Right atrium auricular region (tissue), 2 donors: ENCODE results near the gene GYPC. TPM values are rescaled to one million over a fixed set of nuclear protein-coding genes. Genes with fewer than 3 reads are reported as not detected.

Experiments used
- DNase-seq: peaks from one replicate; pipeline ENCODE4 v3.0.0-alpha.2; 2019; ENCODE audit warnings: low spot score
- H3K27ac ChIP-seq, 2 donors: fragments of 200-600 bp; sonication (generic); 1 replicate in 1 of 2; 2 replicates in 1 of 2; pipeline ENCODE4 v1.5.1; 2016 to 2019
- H3K27me3 ChIP-seq, 2 donors: fragments of 200-600 bp; sonication (generic); one replicate each; pipeline versions ENCODE4 v1.5.1 to v1.6.0; 2017 to 2019
- H3K36me3 ChIP-seq: fragments of 200-600 bp; sonication (generic); one replicate; pipeline ENCODE4 v1.5.1; 2016
- H3K4me1 ChIP-seq, 2 donors: fragments of 200-600 bp; sonication (generic); one replicate each; pipeline versions ENCODE4 v1.5.1 to v1.6.0; 2017 to 2019
- H3K4me3 ChIP-seq, 2 donors: fragments of 200-600 bp; sonication (generic); 1 replicate in 1 of 2; 2 replicates in 1 of 2; pipeline ENCODE4 v1.5.1; 2017 to 2019; ENCODE audit warnings: mild to moderate bottlenecking in 1 of 2, moderate library complexity in 1 of 2
- H3K9me3 ChIP-seq, 2 donors: fragments of 200-600 bp; sonication (generic); one replicate each; pipeline ENCODE4 v1.5.1; 2019
- CTCF ChIP-seq, 2 donors: fragments of 200-600 bp; sonication (generic); IDR thresholded peaks; one replicate each; pipeline ENCODE4 v1.5.1; 2019; ENCODE audit warnings: antibody characterized with exemption in 2 of 2
- total RNA-seq, 2 donors: library from RNA; depleted of rRNA; stranded (reverse); fragments of >200 nt; gene quantifications; one replicate each; pipeline ENCODE4 v1.1.0, GENCODE V29; 2016

GYPC gene
- total RNA-seq, 2 donors from 2014 or later, result 53.8 to 74.9 TPM

DNA sequence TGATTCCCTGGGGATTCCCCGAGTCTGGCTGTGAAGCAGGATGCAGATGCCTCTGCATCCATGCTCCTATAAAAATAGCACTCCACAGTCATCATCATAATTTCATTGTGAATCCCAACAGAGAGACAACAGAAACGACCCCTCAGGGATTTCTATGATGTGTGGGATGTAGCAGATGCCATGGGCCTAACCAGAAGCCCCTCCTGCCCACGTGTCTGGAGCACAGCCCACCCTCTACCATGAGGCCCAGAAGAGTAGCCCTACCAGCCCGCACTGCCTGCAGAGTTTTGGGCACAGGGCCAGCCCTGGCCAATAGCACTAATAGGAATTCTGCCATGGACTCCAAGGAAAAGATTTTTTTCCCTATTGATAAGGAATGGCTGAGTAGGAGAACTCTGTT is 66.6 kb downstream of the GYPC start:
- Histone ChIP-seq H3K27ac (no peak overlapping the region), H3K4me3 (no peak overlapping the region), H3K36me3 (no peaks in the 10 kb centered on the region), H3K27me3 (no peaks in the 10 kb centered on the region), H3K9me3 (peaks cover 4 to 14% of the 10 kb centered on the region in 2 donors), H3K4me1 (peaks cover 0 to 17% of the 10 kb centered on the region in 2 donors)
- TF ChIP-seq CTCF (IDR thresholded peaks at IDR 0.05), result no peak
- DNase-seq, result no peak

- Histone ChIP-seq H3K27ac (no peak overlapping the region), H3K36me3 (no peaks in the 10 kb centered on the region), H3K4me3 (no peak overlapping the region), H3K4me1 (peaks cover 0 to 17% of the 10 kb centered on the region in 2 donors), H3K27me3 (no peaks in the 10 kb centered on the region), H3K9me3 (peaks cover 4 to 14% of the 10 kb centered on the region in 2 donors)
- no peak for DNase-seq
- no peak for TF ChIP-seq CTCF (IDR thresholded peaks at IDR 0.05)
Observed at GRCh38 chr2:126723281-126723815, 67.4 kb downstream of the GYPC start.

DNA sequence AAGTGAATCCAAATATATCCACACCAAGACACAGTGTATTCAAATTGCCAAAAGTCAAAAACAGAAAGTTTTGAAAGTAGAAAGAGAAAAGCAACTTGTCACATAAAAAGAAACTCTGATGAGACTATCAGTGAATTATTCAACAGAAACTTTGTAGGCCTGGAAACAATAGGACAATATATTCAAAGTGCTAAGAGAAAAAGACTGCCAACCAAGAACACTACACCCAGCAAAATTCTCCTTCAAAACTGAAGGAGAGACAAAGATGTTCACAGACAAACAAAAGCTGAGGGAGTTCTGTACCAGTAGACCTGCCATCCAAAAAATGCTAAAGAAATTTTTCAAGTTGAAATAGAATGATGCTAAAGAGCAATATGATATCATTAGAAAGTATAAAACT is 69.6 kb downstream of the GYPC start:
- H3K4me1 ChIP-seq, result peaks cover 0 to under 1% of the 10 kb centered on the region in 2 donors

DNA sequence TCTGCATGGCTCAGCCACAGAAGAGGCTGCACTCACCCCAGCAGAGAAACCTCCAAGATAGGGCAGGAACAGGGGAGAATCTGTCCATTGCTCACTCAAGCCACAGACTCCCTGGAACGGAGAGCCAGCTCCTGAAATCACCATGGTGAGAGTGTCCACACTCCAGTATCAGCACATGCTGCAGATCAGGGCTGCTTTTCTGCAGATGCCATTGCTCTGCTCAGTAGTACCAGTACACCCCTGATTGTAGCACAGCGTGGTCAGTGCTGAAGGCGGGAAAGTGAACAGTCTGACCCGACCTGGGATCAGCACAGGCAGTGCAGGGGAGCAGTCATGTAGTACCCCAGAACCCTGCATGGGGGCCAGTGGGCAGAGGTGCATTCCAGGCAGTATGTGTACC is 73.9 kb downstream of the GYPC start:
- Histone ChIP-seq H3K4me3 (no peak overlapping the region), H3K4me1 (no peaks in the 10 kb centered on the region), H3K27ac (no peak overlapping the region), H3K36me3 (no peaks in the 10 kb centered on the region), H3K27me3 (no peaks in the 10 kb centered on the region), H3K9me3 (peaks cover 4 to 9% of the 10 kb centered on the region in 2 donors)
- no peak for DNase-seq
- no peak for TF ChIP-seq CTCF (IDR thresholded peaks at IDR 0.05)

More for the DNA sequence above, 69.6 kb downstream of the GYPC start:
- H3K36me3 ChIP-seq, result no peaks in the 10 kb centered on the region
- no peaks in the 10 kb centered on the region for H3K27me3 ChIP-seq
- no peak for DNase-seq
- peaks cover 4 to 14% of the 10 kb centered on the region in 2 donors for H3K9me3 ChIP-seq
- H3K4me3 ChIP-seq, result no peak overlapping the region
- TF ChIP-seq CTCF (IDR thresholded peaks at IDR 0.05), result no peak
- no peak overlapping the region for H3K27ac ChIP-seq

- DNase-seq, result no peak
- H3K27me3 ChIP-seq, result no peaks in the 10 kb centered on the region
- no peak overlapping the region for H3K4me3 ChIP-seq
- TF ChIP-seq CTCF (IDR thresholded peaks at IDR 0.05), result no peak
- no peaks in the 10 kb centered on the region for H3K4me1 ChIP-seq
- peaks cover 2% of the 10 kb centered on the region in 2 donors for H3K9me3 ChIP-seq
- H3K27ac ChIP-seq, result no peak overlapping the region
- H3K36me3 ChIP-seq, result no peaks in the 10 kb centered on the region
Observed at GRCh38 chr2:126730655-126731054, 74.7 kb downstream of the GYPC start.

DNA sequence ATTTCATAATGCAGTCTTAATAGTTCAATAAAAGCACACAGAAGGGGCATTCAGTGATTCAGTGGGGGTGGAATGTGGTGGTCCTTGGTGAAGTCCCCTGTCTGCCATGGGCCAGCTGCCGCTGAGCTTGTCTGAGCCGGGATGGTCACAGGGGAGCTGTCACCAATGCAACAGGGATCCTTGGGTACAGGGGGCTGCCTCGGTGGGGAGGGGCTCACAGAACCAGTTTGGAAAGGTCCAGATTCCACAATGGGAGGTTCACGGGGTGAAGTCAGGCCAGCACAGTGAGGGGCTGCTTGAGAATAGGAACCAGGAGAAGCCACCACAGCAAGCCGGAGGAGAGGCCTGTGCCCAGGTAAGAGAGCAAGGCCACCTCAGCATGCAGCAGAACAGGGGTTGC is 75.4 kb downstream of the GYPC start:
- Histone ChIP-seq H3K36me3 (no peaks in the 10 kb centered on the region), H3K27ac (no peak overlapping the region), H3K27me3 (no peaks in the 10 kb centered on the region), H3K9me3 (no peaks in the 10 kb centered on the region), H3K4me3 (no peak overlapping the region), H3K4me1 (no peaks in the 10 kb centered on the region)
- DNase-seq, result no peak
- TF ChIP-seq CTCF (IDR thresholded peaks at IDR 0.05), result no peak
